GOT3 (cell line): Measurements from ENCODE around the gene COL18A1.
"Not testable (repeated sequence)": the region's sequence is repeated elsewhere in the genome, so short reads cannot be mapped to it uniquely, and the experiment has no call there.

Experiments used
- DNase-seq: peaks from one replicate; lab custom pipeline; 2025; ENCODE audit warnings: mixed read lengths; lab: John Stamatoyannopoulos, UW

COL18A1 gene

DNA sequence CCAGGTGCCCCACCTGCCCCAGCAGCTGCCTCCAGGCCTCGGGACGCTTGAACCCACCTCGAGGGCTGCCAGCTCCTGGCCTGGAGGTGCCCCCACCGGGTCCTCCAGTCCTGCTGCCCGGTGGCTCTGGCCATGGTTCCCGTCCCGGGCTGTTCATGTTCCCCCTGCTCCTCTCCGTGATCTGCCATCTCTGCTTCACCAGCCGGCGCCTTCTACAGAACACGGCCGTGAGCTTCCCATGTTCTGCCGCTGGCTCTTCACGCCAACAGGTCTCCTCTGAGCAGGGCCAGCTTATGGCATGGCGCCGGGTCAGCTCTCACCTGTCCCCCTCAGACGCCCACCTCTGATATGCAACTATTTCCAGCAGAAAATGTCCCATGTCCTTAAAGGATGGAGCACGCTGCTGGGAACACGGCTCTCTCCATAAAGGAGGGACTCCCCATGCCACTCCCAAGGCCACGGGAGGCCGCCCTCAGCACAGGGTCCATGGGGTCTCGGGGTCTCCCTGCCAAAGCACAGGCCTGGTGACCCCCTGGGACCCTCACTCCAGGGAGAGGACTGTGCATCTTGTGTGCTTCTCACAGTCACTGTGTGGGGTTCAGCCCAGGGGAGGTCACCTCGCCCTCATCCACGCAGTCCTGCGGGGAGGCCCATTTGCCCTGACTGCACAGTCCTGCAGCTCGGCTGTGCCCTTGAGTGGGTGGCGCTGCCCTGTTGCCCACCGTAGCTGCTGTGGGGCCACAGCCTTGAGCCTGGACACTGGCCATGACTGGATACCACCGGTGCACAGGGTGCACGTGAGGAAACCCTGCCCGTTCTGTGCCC lies 36.7 kb downstream of the COL18A1 start:
- DNase-seq: no peak

DNA sequence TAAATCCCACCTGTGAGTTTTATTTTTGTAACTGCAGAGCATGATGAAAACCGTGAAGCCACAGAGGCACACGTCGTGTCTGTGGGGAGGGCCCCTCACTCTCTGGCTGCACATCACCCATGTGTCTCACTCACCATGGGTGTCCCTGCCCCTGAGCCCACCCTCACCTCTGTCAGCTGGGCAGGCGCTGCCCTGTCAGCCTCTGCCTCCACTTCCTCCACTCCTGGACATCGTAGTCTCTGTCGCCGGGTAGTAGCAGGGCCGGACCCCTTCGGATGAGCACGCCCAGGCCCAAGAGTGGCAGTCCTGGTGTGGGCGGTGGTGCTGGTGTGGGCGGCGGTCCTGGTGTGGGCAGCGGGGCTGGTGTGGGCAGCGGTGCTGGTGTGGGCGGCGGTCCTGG lies 37.3 kb downstream of the COL18A1 start:
- DNase-seq: no peak

DNA sequence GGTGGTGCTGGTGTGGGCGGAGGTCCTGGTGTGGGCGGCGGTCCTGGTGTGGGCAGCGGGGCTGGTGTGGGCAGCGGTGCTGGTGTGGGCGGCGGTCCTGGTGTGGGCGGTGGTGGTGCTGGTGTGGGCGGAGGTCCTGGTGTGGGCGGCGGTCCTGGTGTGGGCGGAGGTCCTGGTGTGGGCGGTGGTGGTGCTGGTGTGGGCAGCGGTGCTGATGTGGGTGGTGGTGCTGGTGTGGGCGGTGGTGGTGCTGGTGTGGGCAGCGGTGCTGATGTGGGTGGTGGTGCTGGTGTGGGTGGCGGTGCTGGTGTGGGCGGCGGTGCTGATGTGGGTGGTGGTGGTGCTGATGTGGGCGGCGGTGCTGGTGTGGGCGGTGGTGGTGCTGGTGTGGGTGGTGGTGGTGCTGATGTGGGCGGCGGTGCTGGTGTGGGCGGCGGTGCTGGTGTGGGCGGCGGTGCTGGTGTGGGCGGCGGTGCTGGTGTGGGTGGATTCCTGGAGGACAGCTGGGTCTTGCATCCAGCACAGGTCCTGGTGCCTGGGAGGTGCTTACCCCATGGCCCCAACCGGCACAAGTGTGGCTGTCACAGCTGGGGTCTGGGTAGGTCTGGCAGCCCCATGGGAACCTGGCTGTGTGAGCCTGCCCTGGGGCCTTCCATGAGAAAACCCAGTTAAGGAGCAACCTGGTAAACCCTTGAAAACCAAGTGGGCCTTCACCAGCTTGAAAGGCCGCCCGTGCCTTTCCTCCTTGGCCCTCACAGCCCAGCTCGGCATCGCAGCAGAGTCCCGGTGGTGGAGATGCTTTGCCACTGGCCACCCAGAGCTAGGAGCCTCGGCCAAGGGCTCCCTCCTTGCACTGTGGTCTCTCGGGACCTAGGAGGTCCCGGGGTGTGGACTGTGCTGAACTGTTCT lies 38.0 kb downstream of the COL18A1 start:
- not testable (repeated sequence) for DNase-seq

DNA sequence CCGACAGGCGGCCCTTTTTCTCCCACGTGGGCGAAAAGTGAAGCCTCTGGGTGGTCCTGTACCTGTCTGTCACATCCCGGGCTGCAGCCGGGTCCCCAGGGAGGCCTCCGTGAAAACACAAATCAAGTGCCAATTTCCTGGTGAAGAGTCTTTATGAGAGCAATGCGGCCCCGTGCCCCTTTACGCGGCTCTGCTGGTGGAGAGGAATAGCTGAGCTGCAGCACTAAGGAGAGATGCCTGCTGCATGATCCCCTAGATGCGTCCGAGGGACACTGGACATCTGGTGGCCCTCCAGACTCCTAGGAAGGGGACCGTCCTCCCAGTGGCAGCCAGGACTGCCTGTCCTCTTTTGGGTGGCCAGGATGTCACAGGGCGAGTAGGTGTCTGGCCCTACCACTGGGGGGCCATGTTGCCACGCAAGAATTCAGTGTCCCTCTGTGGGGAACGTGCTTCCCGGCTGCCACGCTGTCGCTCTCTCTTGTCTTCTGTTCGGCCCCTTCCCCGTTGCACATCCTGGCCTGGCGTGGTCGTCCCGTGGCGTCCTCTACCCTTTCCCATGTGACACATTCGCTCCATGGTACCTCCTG lies 38.7 kb downstream of the COL18A1 start:
- DNase-seq: no peak

DNA sequence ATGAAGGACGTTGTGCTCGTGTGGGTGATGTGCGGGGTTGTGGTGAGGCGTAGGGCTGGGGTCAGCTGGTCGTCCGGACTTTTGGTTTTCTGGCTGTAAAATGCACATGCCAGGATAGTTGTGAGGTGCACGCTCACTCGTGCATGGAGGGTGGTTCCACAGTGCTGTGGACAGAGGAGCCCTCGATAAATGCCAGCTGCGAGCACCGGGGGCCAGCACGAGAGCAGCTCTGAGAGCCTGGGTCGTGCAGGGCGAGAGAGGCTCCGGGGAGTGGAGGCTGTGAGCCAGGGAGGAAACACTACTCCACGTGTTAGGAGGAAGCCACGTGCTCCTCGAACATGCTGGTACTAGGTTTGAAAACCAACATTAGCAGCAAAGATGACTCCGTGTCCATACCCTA lies 39.4 kb downstream of the COL18A1 start:
- DNase-seq: no peak

DNA sequence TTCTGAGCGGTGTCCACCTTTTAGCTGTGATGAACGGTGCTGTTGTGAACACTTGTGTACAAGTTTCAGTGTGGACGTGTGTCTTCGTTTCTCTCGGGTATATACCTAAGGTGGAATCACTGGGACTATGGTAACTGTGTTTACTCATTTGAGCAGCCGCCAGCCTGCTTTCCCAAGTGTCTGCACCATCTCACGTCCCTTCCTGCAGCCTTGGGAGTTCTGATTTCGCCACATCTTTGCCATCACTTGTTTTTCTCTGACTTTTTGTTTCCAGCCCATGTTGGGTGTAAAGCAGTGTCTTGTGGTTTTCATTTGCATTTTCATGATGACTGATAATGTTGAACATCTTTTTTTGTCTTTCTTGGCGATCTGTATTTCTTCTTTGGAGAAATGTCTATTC lies 40.4 kb downstream of the COL18A1 start:
- DNase-seq: no peak

DNA sequence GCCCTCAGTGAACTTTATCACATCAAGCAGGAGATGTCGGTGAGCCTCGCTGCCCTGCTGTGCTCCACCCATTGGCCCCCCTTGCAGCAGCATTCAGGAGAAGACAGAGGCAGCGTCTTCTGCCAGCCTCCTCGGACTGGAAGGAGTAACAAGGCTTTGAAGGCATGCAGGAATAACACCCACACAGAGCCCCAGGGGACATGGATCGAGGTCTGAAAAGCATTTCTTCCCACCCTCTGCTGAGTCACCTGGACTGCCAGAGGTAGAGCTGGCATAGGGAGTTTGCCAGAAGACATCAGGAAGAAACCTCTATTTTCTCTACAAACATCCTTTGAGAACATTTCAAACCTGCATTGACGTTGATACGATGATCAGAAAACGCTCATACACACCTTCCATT lies 42.9 kb downstream of the COL18A1 start:
- DNase-seq: no peak

DNA sequence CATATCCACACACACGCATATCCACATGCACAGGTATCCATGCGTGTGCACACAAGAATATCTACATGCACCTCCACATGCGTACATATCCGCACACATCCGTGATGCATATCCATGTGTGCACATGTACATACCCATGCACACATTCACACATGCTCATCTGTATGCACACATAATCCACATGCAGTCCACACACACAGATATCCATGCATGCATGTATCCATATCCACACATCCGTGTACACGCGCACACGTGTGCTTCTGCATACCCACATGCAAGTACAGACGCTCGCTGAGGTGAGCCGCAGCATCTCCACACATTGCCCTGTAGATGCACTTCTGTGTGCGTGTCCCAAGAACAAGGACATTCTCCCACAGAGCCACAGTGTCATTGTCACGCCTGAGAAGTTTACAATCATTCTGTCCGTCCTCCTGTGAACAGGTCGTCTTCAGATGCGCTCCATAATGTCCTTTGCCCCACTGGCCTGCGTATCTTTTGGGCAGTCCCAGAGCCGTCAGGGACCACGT lies 43.4 kb downstream of the COL18A1 start:
- DNase-seq: no peak

DNA sequence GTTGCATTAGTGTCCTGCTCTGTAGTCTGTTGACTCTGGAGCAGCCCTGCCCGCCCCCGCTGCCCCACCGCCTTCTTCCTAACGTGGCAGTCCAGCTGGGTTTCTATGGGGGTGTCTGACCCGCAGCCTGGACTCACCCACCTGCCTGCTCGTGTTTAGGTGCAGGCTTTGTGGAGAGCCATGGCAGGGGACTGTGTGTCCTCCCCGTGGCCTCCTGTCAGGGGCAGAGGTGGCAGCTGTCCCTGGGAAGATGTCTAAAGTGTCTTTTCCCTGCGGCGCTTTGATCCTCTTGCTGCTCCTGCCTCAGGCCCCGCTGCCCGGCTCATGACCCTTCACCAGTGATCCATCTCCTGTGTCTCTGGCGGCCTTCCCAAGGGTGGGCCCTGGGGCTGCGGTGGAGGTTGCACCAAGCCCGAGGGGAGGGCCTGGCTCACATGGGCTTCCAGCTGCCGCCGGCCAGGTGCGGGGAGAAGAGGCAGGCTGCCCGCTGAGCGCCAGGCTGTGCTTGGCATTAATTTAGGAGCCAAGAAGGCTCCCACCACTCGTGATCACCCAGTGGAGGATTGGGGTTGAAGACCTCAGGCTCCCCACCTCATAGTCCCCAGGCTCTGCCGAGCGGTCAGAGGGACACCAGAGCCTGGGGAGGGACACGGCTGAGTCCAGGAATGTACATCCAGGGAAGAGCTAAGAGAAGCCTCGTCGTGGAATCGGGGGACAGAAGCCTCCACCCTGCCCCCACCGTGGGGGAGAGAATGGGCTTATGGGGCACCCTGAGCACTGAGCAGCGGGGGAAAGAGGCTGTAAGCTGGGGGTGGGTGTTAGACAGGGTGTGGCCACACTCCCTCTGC lies 44.1 kb downstream of the COL18A1 start:
- DNase-seq: no peak

DNA sequence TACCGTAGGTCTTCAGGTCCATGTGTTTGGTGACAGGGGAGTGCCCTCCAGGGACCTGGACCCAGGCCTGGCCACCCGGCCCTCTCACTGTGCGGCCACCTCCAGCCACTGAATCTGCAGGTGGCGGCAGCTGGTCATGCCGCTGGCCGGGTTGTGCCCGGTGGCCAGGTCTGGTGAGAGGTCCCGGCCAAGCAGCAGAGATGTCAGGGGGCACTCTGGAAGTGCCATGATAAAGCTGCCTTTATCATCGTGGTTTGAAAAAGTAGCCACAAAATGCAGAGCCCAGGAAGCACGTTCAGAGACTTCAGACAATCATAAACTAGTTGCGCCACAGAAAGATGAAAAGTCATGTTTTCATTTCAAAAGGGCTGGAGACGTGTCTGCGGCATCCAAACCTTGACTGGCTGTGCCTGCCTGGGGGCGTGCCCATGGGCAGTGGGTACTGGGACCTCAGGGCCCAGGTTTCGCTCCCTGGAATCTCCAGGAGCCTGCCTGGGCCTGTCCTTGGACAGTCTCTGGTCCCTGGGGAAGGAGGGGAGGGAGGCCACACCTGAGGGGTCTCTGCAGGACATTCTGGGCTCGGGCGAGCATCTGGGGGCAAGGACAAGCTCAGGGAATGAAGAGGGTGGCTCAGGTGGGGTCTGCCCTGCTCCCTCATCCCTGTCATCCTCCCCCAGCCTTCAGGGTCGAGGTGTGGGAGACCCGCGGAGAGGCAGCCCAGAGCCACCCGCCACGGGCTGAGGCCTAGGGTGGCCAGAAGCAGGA lies 44.9 kb downstream of the COL18A1 start:
- DNase-seq: no peak

DNA sequence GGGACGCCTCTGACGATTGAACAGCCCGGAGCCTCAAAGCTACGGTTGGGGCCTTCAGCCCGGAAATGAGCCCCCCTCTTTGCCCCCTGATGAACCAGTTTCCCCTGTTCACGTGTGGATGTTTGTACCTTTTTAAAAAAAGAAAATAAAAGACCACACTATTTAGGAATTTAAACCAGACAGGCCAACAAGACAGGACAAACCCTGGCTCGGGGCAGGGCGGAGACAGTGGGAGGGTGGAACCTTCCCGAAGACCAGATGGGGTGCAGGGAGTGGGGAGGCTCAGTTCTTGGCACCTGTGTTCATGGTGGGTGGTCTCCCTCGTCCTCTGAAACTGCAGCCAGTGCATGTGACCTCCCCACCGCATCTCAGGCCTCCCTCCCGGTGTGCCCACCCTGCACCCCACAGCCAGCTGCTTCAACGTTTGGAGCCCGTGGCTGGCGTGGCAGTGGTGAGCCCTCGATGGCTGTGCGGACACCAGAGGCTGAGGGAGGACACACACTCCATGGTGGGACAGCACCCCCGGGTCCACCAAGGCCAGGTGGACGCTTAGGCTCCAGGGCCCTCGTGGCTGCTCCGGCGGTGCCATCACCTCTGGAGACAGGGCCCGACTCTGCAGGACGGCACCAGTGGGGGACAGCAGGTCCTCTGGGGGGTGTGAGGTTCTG lies 45.6 kb downstream of the COL18A1 start:
- no peak for DNase-seq

DNA sequence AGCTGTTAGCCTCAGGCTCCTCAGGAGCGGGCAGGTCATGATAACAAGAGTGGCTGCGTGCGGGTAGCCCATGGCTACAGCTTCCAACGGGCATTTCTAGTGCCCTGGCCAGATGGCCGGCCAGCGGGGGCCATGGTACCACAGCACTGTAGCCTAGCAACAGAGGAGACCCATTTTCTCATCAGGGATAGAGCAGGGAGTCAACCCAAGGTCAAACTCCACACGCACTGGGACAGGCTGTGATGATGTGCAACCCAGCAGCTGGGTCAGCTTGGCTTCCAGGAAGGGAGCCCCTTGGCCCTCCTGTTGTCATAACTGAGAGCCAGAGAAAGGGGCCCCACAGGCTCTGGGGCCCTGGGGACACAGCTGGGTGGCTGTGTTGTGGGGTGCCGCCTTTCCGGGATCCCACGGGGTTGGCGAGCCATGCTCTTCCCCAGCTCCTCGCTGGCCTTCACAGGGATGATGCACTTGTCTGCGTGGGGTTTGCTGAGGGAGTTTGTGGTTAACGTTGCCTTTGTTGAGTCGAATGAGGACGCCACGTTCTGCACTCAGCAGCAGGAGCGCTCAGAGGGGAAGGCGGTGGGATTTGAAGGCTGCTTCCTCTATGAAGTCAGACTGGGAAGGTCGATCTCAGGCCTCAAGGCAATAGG lies 46.3 kb downstream of the COL18A1 start:
- no peak for DNase-seq

DNA sequence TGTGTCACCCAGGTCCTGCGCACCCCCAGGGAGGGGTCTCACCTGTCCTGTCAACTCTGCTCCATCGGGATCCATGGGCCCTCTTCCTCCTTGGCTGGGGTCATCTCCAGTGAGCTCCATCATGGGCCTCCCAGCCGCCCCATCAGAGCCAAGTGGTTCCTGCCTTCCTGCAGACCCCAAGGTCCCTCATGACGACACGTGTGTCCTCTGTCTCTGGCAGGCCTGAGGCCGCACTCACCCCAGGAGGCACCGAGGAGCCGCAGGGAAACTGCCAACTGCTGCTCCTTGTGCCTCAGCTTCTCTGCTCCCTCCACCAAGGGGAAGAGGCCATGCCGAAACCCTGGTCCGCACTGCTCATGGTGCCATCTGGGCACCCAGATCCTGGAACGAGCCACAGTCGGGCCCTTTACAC lies 46.8 kb downstream of the COL18A1 start:
- DNase-seq: no peak

DNA sequence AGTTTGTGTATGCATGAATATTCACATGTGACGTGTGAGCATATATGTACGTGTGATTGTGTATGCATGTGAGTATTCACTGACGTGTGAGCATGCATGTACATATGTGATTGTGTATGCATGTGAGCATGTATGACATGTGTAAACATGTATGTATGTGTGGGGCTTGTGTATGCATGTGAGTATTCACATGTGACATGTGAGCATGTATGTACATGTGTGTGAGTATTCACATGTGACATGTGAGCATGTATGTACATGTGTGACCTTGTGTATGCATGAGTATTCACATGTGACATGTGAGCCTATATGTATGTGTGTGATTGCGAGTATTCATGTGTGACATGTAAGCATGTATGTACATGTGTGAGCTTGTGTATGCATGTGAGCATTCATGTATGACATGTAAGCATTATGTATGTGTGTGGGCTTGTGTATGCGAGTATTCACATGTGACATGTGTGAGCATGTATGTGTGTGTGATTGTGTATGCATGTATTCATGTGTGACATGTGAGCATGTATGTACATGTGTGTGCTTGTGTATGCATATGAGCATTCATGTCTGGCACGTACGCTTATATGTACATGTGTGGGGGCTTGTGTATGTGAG lies 47.8 kb downstream of the COL18A1 start:
- DNase-seq: no peak

DNA sequence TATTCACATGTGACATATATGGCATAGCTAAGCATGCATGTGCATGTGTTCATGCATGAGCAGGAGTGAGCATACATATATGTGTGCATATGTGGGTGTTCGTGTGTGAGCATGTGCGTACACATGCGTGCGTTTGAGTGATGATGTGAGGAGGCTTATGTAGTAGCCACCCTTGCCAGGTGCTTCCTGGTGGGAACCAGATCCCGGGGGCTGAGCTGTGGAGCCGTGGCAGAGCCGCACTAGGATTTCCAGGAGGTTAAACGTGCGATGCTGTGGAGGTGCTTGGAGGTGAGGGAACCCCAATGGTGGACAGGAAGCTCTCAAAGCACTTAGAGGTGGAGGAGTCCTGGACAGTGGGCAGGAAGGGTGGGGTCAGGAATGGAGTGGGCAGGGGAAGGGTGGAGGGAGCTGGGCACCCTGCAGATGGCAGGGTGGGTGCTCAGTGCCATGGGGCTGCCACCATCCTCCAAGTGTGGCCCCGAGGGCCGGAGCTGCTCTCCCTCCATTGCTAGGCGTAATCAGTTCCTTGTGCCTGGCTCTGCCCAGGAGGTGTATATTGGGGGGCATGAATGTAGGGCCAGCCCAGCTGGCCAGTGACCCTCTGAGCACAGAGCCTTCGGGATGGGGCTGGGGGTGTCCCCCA lies 48.5 kb downstream of the COL18A1 start:
- DNase-seq: no peak

DNA sequence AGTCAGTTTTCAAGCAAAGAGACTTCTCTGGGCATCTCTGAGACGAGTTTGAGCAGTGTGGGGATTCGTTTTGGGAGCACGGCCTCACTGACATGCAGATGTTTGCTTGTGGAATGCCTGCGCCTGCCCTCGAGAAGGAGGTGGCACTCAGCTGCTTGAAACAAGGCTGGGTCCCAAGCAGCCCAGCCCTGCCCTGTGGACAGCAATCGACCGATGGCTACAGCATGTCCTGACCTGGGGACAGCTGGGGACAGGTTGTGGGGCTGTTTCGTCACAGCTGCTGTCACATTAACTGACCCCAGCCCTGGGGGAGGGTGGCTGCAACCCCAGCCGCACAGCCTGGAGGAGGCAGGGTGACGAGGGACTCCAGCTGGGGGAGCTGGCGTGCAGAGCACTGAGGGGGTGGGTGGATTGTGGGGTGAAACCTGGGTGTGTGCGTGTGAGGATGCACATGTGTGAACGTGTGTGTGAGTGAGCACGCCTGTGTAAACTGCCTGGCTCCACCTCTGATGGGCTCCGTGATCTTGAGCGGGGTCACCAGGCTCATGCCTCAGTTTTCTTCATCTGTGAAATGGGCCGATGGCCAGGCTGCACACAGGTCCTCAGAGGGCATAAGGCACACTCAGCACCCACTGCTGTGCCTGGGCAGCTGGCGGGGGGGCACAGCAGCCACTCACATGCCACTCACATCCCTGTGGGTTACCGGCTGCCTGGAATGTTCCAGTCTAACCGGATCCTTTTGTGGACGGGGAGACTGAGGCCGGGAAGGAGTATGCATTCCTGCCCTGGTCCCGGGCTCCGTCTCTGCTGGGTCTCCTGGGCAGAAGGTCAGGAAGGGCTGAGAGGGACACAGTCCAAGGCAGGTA lies 49.3 kb downstream of the COL18A1 start:
- DNase-seq: no peak

DNA sequence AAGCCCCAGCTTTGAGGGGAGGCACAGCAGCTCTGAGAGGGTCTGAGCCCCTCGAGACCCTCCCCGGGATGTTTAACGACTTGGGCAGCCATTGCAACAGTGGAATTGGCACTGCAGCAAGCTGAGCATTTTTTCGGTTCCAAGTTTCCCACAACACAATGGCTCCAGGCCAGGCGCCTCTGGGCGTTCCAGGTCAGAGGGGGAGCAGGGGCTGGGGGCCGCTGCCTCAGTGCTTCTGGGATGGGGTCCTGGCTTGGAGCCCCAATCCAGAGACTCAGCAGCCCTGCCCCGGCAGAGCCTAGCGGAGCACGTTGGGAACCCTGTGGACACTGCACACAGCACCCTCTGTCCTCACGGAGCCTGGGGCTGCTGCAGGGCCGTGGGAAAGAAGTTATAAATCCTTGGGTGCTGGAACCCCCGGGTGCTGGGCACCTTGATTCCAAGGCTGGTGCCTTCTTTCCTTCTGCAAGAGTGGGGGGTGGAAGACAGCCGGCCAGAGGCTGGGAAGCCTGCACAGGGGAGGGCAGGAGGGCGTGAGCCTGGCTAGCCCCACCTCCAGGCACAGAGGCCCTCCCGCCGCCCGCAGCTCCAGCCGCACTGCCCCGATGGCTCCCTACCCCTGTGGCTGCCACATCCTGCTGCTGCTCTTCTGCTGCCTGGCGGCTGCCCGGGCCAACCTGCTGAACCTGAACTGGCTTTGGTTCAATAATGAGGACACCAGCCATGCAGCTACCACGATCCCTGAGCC lies 50.1 kb downstream of the COL18A1 start:
- DNase-seq: no peak
